ENCODE results near the gene NPW.
A peak's percentile ranks its signal among the peaks of the same experiment; 100 is the strongest.

Gene NPW

DNA sequence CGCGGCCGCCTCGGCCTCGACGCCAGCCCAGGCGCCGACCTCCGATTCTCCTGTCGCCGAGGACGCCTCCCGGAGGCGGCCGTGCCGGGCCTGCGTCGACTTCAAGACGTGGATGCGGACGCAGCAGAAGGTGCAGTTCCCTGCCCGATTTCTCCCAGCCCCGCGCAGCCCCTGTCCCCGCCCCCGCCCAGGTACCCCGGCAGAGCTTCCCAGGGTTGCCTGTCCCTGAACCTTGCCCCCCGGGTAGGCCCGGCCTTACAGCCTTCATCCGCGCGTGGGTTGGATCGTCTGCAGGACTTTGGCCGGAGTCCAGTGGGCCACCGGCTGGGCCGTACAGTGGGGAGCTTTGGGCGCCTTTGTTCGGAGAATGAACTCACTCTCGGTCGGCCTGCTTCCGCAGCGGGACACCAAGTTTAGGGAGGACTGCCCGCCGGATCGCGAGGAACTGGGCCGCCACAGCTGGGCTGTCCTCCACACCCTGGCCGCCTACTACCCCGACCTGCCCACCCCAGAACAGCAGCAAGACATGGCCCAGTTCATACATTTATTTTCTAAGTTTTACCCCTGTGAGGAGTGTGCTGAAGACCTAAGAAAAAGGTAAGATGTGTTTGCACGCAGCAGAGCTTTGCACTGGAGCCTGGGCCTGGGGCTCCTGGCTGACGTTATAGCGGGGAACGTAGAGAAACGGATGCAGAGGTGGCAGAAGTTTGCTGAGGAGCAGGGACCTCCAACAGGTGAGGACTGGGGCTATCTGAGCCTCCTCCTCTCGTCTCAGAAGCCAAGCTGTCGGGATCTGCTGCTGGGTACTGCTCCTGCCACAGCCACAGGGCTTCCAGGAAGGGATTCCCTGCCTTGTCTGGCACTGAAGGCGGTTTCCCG, 35.0 kb upstream of the NPW start:
- no peak for DNase-seq (ENCODE audit: low read depth in 2 of 2)

DNA sequence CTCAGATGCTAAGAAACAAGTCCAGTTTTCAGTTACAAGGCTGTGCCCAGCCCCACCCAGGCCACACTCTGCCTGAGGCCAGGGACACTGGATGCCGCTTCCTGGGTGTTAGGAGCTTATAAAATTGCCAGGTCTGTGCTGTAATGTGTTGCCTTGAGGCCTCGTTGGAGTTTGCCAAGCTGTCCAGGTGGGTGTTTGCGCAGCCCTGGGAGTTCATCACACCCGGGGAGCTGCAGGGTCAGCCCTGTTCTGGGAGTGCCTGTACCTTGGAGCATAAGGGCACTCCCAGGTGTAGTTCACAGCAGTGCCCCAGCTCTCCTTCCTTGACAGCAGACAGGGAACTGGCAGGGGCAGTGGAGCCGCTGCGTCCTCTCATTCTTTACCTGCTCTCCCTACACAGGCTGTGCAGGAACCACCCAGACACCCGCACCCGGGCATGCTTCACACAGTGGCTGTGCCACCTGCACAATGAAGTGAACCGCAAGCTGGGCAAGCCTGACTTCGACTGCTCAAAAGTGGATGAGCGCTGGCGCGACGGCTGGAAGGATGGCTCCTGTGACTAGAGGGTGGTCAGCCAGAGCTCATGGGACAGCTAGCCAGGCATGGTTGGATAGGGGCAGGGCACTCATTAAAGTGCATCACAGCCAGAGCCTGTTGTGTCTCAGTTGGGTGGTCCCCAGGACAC, 34.0 kb upstream of the NPW start:
- DNase-seq (ENCODE audit: low read depth in 2 of 2), result no peak

DNA sequence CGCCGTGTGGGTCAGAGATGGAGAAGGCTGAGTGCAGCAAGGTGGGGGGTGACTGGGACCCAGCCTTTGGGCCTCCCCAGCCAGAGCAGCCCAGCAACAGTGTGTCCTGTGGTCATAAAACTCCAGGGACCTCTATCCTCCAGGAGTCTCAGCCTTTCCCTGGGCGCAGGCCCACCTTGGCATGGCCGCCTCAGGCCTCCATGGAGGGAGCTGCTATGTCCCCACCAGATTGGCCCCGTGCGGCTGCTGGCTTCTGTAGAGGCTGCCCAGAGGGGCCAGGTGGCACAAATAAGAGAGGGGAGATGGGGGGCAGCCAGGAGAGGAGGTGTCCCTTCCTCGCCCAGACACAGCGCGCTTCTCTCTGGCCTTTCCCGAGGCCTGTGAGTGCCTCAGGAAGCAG, 32.4 kb upstream of the NPW start:
- DNase-seq (ENCODE audit: low read depth in 2 of 2), result no peak

- no peak for DNase-seq (ENCODE audit: low read depth in 2 of 2)
These were observed 30.1 kb upstream of the NPW start, which contains the start of gene SYNGR3 for GRCh38 chr16:1989209-1990100. TSS of gene SYNGR3 (plus strand) at chr16:1989970. CDS start at chr16:1990103, 133 bp downstream.

DNA sequence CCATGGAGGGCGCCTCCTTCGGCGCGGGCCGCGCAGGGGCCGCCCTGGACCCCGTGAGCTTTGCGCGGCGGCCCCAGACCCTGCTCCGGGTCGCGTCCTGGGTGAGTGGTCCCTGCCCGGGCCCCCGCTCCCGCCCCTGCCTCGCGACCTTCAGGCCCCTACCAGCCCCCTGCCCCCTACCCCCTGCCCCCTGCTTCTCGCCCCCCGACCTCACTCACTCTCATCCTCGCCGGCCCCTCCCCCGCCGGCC, 29.6 kb upstream of the NPW start:
- no peak for DNase-seq (ENCODE audit: low read depth in 2 of 2)

DNA sequence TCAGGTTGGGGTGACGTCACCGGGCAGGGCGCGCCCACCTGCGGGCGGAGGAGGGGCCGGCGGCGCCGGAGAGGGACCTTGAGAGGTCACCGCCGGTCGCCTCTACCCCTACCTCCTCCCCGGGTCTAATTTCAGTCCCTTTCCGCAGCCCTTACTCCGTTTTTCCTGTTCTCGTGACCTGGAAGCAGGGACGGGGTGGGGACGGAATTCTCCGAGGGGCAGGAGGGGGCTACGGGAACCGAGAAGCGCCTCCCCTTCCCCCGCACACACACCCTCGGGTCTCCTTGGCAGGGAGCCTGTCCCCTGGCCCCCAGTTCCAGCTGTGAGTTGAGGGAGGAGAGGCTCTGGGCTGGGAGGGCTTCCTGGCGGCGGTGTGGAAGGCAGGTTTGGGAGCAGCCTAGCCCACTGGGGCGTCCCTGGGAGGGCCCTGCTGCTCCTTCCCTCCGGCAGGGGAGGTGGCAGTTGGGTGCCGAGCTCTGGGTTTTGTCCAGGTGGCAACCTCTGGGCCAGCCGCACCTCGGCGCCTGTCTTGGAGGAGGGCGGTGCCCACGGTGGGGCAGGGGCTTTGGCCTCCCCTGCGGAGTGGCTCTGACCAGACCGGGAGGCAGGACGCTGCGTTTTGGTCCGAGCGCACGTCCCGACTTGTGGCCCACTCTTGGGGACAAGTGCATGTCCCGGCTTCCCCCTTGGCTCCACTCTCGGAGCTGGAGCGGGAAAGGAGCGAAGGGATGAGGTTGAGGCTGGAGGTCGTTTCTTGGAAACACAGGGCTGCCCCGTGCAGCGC, 29.0 kb upstream of the NPW start:
- no peak for DNase-seq (ENCODE audit: low read depth in 2 of 2)

DNA sequence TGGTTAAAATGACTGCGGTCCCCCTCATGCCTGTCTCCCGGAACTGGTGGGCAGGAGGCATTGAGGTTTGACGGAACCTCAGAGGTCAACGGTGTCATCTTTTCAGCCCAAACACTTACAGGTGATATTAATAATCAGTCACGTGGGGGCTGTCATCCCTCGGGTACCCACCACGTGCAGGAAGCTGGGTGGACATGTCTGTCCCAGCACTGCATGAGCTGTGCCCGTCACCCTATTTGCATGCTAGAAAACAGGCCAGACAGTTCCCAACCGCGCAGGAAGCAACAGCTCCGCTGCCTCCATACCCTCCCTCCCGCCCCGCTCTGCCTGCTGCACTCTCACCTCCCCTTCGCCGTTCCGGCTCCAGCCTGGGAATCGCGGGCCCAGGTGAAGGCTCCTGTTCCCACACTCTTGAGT, 28.4 kb upstream of the NPW start:
- no peak for DNase-seq (ENCODE audit: low read depth in 2 of 2)

GRCh38 chr16:1991588-1991947, 28.0 kb upstream of the NPW start:
- DNase-seq (ENCODE audit: low read depth in 2 of 2), result no peak

DNA sequence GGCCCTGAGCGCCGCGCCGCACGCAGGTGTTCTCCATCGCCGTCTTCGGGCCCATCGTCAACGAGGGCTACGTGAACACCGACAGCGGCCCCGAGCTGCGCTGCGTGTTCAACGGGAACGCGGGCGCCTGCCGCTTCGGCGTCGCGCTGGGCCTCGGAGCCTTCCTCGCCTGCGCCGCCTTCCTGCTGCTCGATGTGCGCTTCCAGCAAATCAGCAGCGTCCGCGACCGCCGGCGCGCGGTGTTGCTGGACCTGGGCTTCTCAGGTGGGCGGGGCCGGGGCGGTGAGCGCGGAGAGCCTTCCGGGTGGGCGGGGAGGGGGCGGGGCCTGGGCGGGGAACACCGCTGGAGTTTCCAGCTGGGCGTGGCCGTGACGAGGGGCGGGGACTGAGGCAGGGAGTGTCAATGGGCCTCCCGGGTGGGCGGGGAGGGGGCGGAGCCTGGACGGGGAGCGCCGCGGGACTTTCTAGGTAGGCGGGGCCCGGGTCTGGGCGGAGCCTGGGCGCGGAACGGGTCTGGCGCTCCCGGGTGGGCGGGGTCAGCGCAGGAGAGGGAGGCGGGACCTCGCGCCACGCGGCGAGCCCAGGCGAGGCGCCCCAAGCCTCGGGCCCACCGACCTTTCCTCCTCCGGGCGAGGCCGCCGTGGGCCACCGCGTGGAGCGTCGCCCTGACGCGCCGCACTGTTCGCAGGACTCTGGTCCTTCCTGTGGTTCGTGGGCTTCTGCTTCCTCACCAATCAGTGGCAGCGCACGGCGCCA, 27.5 kb upstream of the NPW start:
- peak; percentile 83 to 85 for DNase-seq (ENCODE audit: low read depth in 2 of 2)

GRCh38 chr16:1992704-1993317, 26.8 kb upstream of the NPW start:
- no peak for DNase-seq (ENCODE audit: low read depth in 2 of 2)

- no peak for DNase-seq (ENCODE audit: low read depth in 2 of 2)
These were observed 25.9 kb upstream of the NPW start for GRCh38 chr16:1993731-1994131.

DNA sequence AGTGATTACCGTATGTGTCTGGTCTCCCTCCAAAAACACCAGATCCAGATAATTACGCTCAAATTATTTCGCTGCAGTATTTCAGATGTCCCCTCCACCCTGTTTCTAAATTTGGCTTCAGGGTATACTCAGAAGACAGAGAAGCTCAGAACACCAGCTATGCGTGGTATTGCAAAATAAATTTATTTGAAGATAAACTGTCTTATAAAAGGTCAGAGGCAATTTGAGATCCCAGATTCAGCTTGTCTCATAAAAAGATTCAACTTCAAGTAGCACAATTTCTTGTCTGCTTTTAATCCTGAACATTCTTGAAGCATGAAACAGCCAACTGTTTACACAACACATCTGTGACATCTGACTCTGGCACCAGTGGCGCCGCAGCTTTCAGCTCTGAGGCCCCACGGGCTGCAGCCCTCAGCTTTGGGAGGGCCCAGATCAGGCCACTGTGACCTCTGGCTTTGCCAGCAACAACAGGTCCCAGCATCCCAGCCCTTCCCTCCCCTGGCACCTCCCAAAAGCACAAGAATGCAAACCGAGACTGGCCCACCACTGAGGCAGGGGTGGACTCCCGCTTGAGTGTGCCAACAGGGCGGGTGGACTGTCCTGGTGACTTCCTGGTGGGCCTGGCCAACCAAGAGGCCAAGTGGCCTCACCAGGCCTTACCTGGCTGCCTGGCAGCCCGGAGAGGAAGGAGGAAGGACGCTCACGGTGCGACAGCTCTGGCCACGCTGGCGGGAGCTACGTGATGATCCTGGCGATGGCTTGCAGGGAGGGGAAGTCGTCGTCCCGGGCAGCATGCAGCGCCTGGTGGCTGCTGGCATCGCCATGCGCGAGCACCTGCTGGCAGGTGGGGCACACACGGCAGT, 21.9 kb upstream of the NPW start:
- no peak for DNase-seq (ENCODE audit: low read depth in 2 of 2)

- DNase-seq (ENCODE audit: low read depth in 2 of 2), result no peak
These were observed 21.2 kb upstream of the NPW start for GRCh38 chr16:1998360-1998835.

- DNase-seq (ENCODE audit: low read depth in 2 of 2), result no peak
These were observed 20.5 kb upstream of the NPW start for GRCh38 chr16:1998852-1999801.

- DNase-seq (ENCODE audit: low read depth in 2 of 2), result no peak
These were observed 19.6 kb upstream of the NPW start for GRCh38 chr16:1999866-2000514.

GRCh38 chr16:2001035-2001434, 18.6 kb upstream of the NPW start:
- no peak for DNase-seq (ENCODE audit: low read depth in 2 of 2)

DNA sequence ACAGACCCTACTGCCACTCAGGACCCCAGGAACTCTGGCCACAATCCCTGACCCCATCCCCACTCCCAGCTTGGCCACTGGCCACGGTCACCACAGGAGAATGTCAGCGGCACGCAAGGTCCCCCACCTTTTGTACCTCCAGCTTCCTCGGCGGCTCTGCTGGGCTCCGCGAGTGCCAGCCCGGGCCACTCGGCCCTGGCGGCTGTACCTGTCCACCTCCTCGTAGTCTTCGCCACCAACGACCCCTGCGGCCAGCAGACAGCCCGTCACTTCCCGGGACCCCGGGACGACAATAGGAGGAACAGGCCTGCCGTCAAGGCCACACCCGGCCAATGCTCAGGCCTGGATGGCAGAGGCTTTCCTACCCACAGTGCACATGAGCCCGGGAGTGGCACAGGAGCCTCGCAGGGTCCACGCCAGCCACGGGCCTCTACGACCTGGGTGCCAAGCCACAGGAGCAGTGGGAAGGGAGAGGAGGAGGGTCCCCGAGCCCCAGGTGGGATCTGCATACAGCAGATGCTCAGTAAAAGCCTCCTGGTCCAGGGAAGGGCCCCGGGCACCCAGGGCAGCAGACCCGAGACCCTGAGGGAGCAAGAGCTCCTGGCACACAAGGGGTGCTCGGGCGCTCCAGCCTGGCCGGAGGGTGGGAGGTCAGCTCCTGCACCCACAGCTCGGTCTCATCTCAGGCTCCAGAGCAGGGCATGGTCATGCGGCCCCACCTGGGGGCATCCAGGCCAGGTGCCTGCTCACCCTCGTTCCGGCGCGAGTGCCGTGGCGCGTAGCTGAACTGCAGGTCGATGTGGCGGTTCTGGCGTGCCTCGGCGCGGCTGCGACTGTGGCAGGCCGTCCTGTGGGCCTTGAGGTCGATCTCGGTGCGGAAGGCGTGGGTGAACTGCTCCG, 17.9 kb upstream of the NPW start:
- DNase-seq (ENCODE audit: low read depth in 2 of 2), result no peak
